ENCODE data around the gene CLEC2L.

The CLEC2L gene

GRCh38 chr7:139534096-139534495 is 10.6 kb downstream of the CLEC2L start:
- Histone ChIP-seq H3K4me3 (ENCODE audit: insufficient read depth in 1 of 2, low read depth in 1 of 2, low read length in 2 of 2) (no peak overlapping the region), H2BK12ac (ENCODE audit: low read length in 2 of 2) (no peak overlapping the region), H2BK5ac (ENCODE audit: low read depth, low read length, poor library complexity, severe bottlenecking) (no peak overlapping the region), H2AFZ (ENCODE audit: low read depth, low read length) (no peak overlapping the region), H3K14ac (ENCODE audit: low read length in 2 of 2) (no peak overlapping the region), H3K9me3 (ENCODE audit: control insufficient read depth, low read length) (no peaks in the 10 kb centered on the region), H3K4ac (ENCODE audit: low read depth in 1 of 2, low read length in 2 of 2) (no peak overlapping the region), H3K4me1 (ENCODE audit: control insufficient read depth, insufficient read depth, low read depth, low read length) (no peaks in the 10 kb centered on the region), H3K27ac (ENCODE audit: low read length, poor library complexity, severe bottlenecking) (no peak overlapping the region), H2BK120ac (ENCODE audit: low read depth, low read length) (no peak overlapping the region), H3K4me2 (ENCODE audit: low read length, poor library complexity, severe bottlenecking) (no peak overlapping the region), H3K9ac (ENCODE audit: low read length) (no peak overlapping the region), H3K27me3 (ENCODE audit: control insufficient read depth in 1 of 2, insufficient read depth in 1 of 2, low read length in 2 of 2) (peaks cover 22 to 28% of the 10 kb centered on the region in 2 experiments), H2AK5ac (ENCODE audit: low read length, severe bottlenecking) (no peak overlapping the region), H4K8ac (ENCODE audit: low read length) (no peak overlapping the region), H3K36me3 (ENCODE audit: control insufficient read depth in 1 of 2, insufficient read depth in 2 of 2, low read depth in 1 of 2, low read length in 2 of 2) (no peaks in the 10 kb centered on the region), H2BK15ac (ENCODE audit: low read depth, poor library complexity, severe bottlenecking) (no peak overlapping the region), H4K91ac (ENCODE audit: low read length) (no peak overlapping the region), H3K23ac (ENCODE audit: low read length in 2 of 2) (no peak overlapping the region), H3K79me1 (replicated peaks; ENCODE audit: low read length, poor library complexity, severe bottlenecking) (no peaks in the 10 kb centered on the region), H3K18ac (ENCODE audit: low read depth in 1 of 2, low read length in 2 of 2) (no peak overlapping the region)
- DNase-seq, result no peak
- 93% methylated on average over 8 of the region's 9 CpGs for WGBS

DNA sequence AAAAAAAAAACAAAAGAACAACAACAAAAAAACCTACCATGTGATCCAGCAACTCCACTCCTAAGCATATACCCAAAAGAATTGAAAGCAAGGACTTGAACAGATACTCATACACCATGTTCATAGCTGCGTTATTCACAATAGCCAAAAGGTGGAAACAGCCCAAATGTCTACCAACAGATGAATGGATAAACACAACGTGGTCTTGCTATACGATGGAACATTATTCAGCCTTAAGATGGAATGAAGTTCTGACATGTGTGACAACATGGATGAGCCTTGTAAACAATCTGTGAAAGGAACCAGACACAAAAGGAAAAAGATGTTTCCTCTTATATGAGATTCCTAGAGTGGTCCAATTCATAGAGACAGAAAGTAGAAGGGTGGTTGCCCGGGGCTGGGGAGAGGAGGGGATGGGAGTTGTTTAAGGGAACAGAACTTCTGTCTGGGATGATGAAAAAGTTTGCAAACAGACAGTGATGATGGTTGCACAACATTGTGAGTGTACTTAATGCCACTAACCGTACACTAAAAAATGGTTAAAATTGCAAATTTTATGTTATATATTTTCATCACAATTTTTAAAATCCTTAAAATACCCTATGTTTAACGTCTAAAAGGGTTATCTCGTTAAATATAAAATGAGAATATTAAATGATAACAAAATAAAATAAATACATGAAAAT is 11.6 kb downstream of the CLEC2L start:
- 52% methylated on average over 4 of the region's 7 CpGs for WGBS

GRCh38 chr7:139536152-139536551 is 12.7 kb downstream of the CLEC2L start:
- H2BK5ac ChIP-seq (ENCODE audit: low read depth, low read length, poor library complexity, severe bottlenecking), result no peak overlapping the region
- H2BK12ac ChIP-seq (ENCODE audit: low read length in 2 of 2), result no peak overlapping the region
- H3K36me3 ChIP-seq (ENCODE audit: control insufficient read depth in 1 of 2, insufficient read depth in 2 of 2, low read depth in 1 of 2, low read length in 2 of 2), result no peaks in the 10 kb centered on the region
- H3K4me1 ChIP-seq (ENCODE audit: control insufficient read depth, insufficient read depth, low read depth, low read length), result no peaks in the 10 kb centered on the region
- H2BK15ac ChIP-seq (ENCODE audit: low read depth, poor library complexity, severe bottlenecking), result no peak overlapping the region
- no peak overlapping the region for H3K18ac ChIP-seq (ENCODE audit: low read depth in 1 of 2, low read length in 2 of 2)
- no peak overlapping the region for H2BK120ac ChIP-seq (ENCODE audit: low read depth, low read length)
- no peak overlapping the region for H2AK5ac ChIP-seq (ENCODE audit: low read length, severe bottlenecking)
- no peak overlapping the region for H3K4me3 ChIP-seq (ENCODE audit: insufficient read depth in 1 of 2, low read depth in 1 of 2, low read length in 2 of 2)
- peaks cover 31 to 46% of the 10 kb centered on the region in 2 experiments for H3K27me3 ChIP-seq (ENCODE audit: control insufficient read depth in 1 of 2, insufficient read depth in 1 of 2, low read length in 2 of 2)
- no peak overlapping the region for H3K14ac ChIP-seq (ENCODE audit: low read length in 2 of 2)
- H4K8ac ChIP-seq (ENCODE audit: low read length), result no peak overlapping the region
- no peak overlapping the region for H2AFZ ChIP-seq (ENCODE audit: low read depth, low read length)
- no peak overlapping the region for H4K91ac ChIP-seq (ENCODE audit: low read length)
- no peaks in the 10 kb centered on the region for H3K79me1 ChIP-seq (replicated peaks; ENCODE audit: low read length, poor library complexity, severe bottlenecking)
- H3K4ac ChIP-seq (ENCODE audit: low read depth in 1 of 2, low read length in 2 of 2), result no peak overlapping the region
- no peak overlapping the region for H3K27ac ChIP-seq (ENCODE audit: low read length, poor library complexity, severe bottlenecking)
- DNase-seq, result no peak
- H3K4me2 ChIP-seq (ENCODE audit: low read length, poor library complexity, severe bottlenecking), result no peak overlapping the region
- no peak overlapping the region for H3K9ac ChIP-seq (ENCODE audit: low read length)
- no peaks in the 10 kb centered on the region for H3K9me3 ChIP-seq (ENCODE audit: control insufficient read depth, low read length)
- H3K23ac ChIP-seq (ENCODE audit: low read length in 2 of 2), result no peak overlapping the region
- 91% methylated on average over 6 of the region's 8 CpGs for WGBS

More for the DNA sequence above, 11.6 kb downstream of the CLEC2L start:
- Histone ChIP-seq H3K4me3 (ENCODE audit: insufficient read depth in 1 of 2, low read depth in 1 of 2, low read length in 2 of 2) (no peak overlapping the region), H2AK5ac (ENCODE audit: low read length, severe bottlenecking) (no peak overlapping the region), H3K79me1 (replicated peaks; ENCODE audit: low read length, poor library complexity, severe bottlenecking) (no peaks in the 10 kb centered on the region), H4K91ac (ENCODE audit: low read length) (no peak overlapping the region), H2BK12ac (ENCODE audit: low read length in 2 of 2) (no peak overlapping the region), H2AFZ (ENCODE audit: low read depth, low read length) (no peak overlapping the region), H3K23ac (ENCODE audit: low read length in 2 of 2) (no peak overlapping the region), H3K36me3 (ENCODE audit: control insufficient read depth in 1 of 2, insufficient read depth in 2 of 2, low read depth in 1 of 2, low read length in 2 of 2) (no peaks in the 10 kb centered on the region), H2BK15ac (ENCODE audit: low read depth, poor library complexity, severe bottlenecking) (no peak overlapping the region), H3K9ac (ENCODE audit: low read length) (no peak overlapping the region), H3K14ac (ENCODE audit: low read length in 2 of 2) (no peak overlapping the region), H2BK5ac (ENCODE audit: low read depth, low read length, poor library complexity, severe bottlenecking) (no peak overlapping the region), H3K9me3 (ENCODE audit: control insufficient read depth, low read length) (no peaks in the 10 kb centered on the region), H3K4ac (ENCODE audit: low read depth in 1 of 2, low read length in 2 of 2) (no peak overlapping the region), H3K4me1 (ENCODE audit: control insufficient read depth, insufficient read depth, low read depth, low read length) (no peaks in the 10 kb centered on the region), H3K4me2 (ENCODE audit: low read length, poor library complexity, severe bottlenecking) (no peak overlapping the region), H2BK120ac (ENCODE audit: low read depth, low read length) (no peak overlapping the region), H3K18ac (ENCODE audit: low read depth in 1 of 2, low read length in 2 of 2) (no peak overlapping the region), H3K27me3 (ENCODE audit: control insufficient read depth in 1 of 2, insufficient read depth in 1 of 2, low read length in 2 of 2) (peaks cover 25 to 37% of the 10 kb centered on the region in 2 experiments), H4K8ac (ENCODE audit: low read length) (no peak overlapping the region), H3K27ac (ENCODE audit: low read length, poor library complexity, severe bottlenecking) (no peak overlapping the region)
- DNase-seq, result no peak

- DNase-seq, result no peak
- no peak overlapping the region for H2AK5ac ChIP-seq (ENCODE audit: low read length, severe bottlenecking)
- H3K9me3 ChIP-seq (ENCODE audit: control insufficient read depth, low read length), result no peaks in the 10 kb centered on the region
- H4K91ac ChIP-seq (ENCODE audit: low read length), result no peak overlapping the region
- H2AFZ ChIP-seq (ENCODE audit: low read depth, low read length), result no peak overlapping the region
- H3K14ac ChIP-seq (ENCODE audit: low read length in 2 of 2), result peak overlapping the region in 1 of 2 experiments; percentile 80
- no peak overlapping the region for H3K27ac ChIP-seq (ENCODE audit: low read length, poor library complexity, severe bottlenecking)
- no peak overlapping the region for H2BK120ac ChIP-seq (ENCODE audit: low read depth, low read length)
- H3K4ac ChIP-seq (ENCODE audit: low read depth in 1 of 2, low read length in 2 of 2), result no peak overlapping the region
- no peak overlapping the region for H3K4me3 ChIP-seq (ENCODE audit: insufficient read depth in 1 of 2, low read depth in 1 of 2, low read length in 2 of 2)
- 95% methylated on average over 8 of the region's 8 CpGs for WGBS
- no peak overlapping the region for H2BK12ac ChIP-seq (ENCODE audit: low read length in 2 of 2)
- no peaks in the 10 kb centered on the region for H3K36me3 ChIP-seq (ENCODE audit: control insufficient read depth in 1 of 2, insufficient read depth in 2 of 2, low read depth in 1 of 2, low read length in 2 of 2)
- no peak overlapping the region for H3K18ac ChIP-seq (ENCODE audit: low read depth in 1 of 2, low read length in 2 of 2)
- no peaks in the 10 kb centered on the region for H3K79me1 ChIP-seq (replicated peaks; ENCODE audit: low read length, poor library complexity, severe bottlenecking)
- H3K27me3 ChIP-seq (ENCODE audit: control insufficient read depth in 1 of 2, insufficient read depth in 1 of 2, low read length in 2 of 2), result peaks cover 51 to 58% of the 10 kb centered on the region in 2 experiments
- H4K8ac ChIP-seq (ENCODE audit: low read length), result no peak overlapping the region
- no peak overlapping the region for H3K23ac ChIP-seq (ENCODE audit: low read length in 2 of 2)
- H2BK15ac ChIP-seq (ENCODE audit: low read depth, poor library complexity, severe bottlenecking), result no peak overlapping the region
- H3K4me1 ChIP-seq (ENCODE audit: control insufficient read depth, insufficient read depth, low read depth, low read length), result peaks cover 5% of the 10 kb centered on the region
- no peak overlapping the region for H3K9ac ChIP-seq (ENCODE audit: low read length)
- no peak overlapping the region for H2BK5ac ChIP-seq (ENCODE audit: low read depth, low read length, poor library complexity, severe bottlenecking)
- no peak overlapping the region for H3K4me2 ChIP-seq (ENCODE audit: low read length, poor library complexity, severe bottlenecking)
Measured at GRCh38 chr7:139538881-139539635, 15.6 kb downstream of the CLEC2L start.
